Superior temporal gyrus (tissue), 1 donor: ENCODE data around the gene RPL13A.

Experiments used
- DNase-seq: peaks from one replicate; pipeline ENCODE4 v3.0.0-alpha.2; 2016; ENCODE audit errors: extremely low spot score

Gene RPL13A

DNA sequence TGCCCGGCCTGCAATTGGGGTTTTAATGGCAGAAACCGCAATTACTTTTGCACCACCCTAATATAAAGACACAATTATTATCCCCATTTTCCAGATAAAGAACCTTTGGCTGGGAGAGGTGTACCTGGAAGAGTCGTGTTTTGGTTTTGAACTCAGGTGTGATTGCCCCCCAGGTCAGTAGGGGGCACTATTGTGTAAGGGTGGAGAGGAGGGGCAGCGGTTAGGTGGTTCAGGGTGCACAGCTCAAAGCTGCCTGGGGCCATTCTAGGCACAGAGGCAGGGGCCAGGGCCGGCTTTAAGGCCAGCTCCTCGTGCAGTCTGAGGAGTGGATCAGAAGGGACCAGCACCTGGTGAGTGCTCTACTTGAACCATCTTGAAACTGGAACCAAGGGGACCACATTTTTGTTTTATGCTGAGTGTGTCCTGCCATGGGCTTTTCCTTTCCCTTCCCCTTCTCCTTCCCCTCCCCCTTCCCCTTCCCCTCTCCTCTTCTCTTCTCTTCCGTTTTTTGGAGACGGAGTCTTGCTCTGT lies 19.2 kb downstream of the RPL13A start:
- peak; percentile 46 for DNase-seq

- DNase-seq, result no peak
These were observed 20.5 kb downstream of the RPL13A start for GRCh38 chr19:49507803-49508494.

DNA sequence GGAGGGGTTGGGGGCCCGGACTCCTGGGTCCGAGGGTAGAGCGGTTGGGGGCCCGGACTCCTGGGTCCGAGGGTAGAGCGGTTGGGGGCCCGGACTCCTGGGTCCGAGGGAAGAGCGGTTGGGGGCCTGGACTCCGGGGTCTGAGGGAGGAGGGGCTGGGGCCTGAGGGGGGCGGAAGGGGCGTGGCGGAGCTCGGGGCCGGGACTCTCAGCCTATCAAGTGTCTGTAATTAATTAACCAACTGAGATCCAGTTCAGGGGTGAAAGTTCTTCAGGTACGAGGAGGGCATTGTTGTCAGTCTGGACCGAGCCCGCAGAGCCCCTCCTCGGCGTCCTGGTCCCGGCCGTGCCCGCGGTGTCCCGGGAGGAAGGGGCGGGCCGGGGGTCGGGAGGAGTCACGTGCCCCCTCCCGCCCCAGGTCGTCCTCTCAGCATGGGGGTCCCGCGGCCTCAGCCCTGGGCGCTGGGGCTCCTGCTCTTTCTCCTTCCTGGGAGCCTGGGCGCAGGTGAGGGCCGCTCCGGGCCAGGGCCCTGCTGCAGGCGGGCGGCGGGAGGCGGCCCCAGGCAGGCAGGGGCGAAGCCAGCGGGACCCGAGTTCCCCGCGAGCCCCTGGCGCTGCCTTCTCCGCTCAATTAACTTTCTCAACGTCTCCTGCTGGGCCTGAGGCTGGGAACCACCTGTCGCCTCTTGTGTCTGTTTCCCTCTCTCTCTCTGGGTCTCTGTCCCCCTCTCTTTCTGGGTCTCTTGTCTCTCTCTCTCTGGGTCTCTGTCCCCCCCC lies 25.8 kb downstream of the RPL13A start:
- DNase-seq, result no peak

DNA sequence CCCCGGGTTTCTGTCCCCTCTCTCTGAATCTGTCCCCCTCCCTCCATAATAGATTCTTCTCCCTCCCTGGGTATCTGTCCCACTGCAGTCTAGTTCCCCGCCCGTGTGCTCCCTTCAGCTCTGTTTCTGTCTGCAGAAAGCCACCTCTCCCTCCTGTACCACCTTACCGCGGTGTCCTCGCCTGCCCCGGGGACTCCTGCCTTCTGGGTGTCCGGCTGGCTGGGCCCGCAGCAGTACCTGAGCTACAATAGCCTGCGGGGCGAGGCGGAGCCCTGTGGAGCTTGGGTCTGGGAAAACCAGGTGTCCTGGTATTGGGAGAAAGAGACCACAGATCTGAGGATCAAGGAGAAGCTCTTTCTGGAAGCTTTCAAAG lies 26.3 kb downstream of the RPL13A start:
- DNase-seq, result no peak

DNA sequence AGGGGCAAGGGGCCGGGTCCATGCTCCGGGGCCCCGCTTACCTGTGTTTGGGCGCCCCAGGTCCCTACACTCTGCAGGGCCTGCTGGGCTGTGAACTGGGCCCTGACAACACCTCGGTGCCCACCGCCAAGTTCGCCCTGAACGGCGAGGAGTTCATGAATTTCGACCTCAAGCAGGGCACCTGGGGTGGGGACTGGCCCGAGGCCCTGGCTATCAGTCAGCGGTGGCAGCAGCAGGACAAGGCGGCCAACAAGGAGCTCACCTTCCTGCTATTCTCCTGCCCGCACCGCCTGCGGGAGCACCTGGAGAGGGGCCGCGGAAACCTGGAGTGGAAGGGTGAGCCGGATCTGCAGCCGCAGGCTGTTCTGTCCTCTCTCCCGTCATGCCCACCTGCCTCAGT lies 26.7 kb downstream of the RPL13A start:
- no peak for DNase-seq

DNA sequence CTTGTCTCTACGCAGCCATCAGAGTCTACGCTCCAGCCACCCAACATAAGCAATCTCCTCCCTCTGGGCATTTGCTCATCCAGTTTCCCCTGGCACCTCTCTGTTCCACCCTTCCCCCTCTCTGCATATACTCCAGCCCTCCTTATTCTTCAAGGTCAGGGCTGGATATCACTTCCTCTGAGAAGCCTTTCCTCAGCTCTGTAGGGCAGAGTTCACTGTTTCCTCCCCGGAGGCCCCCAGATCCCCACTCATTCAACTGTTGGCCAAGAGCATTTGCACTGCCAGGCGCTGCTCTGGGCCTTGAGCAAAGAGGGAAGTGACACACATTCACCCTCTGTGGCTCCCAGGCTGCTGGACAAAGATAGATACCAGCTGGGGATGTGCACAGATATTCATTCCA lies 28.4 kb downstream of the RPL13A start:
- no peak for DNase-seq

DNA sequence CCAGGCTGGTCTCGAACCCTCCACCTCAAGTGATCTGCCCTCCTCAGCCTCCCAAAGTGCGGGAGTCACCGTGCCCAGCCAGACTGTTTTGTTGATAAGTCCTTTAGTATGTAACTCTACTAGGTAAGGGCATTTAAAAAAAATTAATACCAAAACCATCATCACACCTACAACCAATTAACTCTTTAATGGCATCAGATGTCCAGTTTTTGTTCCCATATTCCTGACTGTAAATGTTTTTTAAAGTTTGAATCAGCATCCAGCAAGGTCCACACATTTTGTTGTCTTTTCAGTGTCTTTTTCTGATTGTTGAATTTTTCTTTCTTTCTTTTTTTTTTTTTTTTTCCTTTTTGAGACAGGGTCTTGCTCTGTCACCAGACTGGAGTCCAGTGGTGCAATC lies 30.6 kb downstream of the RPL13A start:
- no peak for DNase-seq

DNA sequence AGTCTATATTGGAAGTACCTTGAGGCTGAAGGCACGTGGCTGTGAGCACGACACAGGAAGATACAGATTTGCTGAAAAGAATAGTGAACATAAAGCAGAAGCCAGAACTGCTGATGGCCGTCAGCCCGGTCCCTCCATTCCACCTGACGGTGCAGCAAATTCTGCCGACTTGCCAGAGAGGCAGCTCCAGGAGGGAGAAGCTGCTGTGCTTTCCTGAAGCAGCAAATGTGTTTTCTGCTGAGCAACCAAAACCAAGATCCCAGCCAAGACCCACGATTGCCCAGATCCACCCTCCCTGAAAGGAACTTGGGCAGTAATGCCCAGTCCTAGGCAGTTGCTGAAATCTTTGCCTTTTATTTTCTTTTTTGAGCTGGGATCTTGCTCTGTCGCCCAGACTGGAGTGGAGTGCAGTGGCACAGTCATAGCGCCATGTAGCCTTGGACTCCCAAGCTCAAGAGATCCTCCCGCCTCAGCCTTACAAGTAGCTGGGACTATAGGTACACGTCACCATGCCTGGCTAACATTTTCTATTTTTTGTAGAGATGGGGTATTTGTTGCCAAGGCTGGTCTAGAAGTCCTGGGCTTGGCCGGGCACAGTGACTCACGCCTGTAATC lies 33.4 kb downstream of the RPL13A start:
- peak; percentile 28 for DNase-seq

DNA sequence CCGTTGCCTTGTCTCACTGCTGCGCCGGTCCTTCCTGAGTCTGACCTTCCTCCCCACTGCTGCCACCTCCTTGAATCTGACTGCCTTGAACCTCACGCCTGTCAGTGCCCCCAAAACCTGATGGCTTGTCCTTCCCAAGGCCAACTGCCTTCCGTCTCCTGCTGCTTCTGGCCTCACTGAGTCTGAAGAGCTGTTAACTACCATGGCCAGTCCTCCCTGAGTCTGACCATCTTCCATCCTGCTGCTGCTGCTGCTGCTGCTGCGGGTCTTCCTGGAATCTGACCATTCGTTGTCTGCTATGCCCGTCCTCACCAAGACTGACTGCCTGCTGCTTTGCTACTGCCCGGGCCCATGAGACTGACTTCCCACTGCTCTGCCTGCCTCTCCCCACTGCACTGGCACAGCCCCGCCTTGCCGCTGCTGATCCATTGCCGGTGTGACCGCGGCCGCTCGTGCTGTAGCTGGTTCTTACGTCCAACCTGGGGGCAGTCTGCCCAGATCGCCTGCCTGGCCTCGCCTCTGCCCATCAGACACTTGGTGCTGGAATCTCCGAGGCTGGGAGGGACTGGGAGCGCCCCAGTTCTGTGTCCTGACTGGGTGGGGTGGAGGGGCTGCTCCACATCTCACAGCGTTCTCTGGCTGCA lies 37.5 kb downstream of the RPL13A start:
- no peak for DNase-seq

DNA sequence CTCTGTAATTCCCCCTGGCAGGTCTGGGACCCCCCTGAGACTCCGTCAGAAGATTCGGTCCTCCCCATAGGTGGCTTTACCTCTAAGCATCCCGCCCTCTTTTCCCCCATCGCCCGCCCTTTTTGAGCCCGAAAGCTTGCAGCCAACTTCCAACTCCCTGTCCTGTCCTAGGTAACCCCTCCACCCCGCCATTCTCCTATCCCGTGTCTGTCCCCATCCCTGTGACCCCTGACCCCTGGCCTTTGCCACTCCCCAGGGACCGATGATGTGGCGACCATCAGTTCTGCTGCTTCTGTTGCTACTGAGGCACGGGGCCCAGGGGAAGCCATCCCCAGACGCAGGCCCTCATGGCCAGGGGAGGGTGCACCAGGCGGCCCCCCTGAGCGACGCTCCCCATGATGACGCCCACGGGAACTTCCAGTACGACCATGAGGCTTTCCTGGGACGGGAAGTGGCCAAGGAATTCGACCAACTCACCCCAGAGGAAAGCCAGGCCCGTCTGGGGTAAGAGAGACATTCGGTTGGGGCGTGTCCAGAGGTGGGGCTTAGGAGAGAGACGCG lies 40.9 kb downstream of the RPL13A start:
- no peak for DNase-seq

- DNase-seq, result no peak
These were observed 43.3 kb downstream of the RPL13A start for GRCh38 chr19:49530708-49531107.

GRCh38 chr19:49533551-49534488 lies 46.4 kb downstream of the RPL13A start:
- peak; percentile 42 for DNase-seq

DNA sequence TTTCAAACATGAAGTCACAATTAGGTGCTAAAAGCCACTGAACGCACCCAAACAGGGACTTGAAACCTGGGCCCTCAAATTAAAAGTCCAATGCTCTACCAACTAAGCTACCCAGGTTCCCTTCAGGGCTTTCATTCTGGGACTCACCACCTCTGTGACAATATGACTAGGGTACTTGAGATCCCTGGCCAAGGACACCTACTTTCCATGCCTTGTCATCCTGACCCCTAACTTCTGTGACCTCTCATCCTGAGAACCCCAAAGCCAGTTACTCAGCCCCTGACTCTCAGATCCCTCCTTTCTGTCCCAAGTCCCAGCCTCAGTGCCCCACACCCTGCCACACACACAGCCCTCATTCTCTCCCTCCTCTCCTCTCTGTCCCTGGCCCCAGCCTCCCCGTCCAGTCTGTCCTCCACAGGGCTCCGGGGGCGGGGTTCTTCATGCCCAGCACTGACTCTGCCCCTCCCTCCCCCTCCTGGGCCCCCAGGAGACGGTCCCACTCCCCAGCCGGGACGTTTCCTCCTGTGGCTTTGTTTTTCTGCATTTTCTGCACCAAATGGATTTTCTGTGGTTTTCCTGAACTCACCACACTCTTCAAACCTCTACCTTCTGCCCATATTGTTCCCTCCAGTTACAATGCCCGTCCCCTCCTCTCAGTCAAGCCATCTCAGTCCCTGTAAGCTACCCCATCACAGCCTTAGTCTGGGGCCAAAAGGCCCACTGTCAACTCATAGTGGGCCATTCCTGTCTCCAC lies 47.4 kb downstream of the RPL13A start:
- no peak for DNase-seq

DNA sequence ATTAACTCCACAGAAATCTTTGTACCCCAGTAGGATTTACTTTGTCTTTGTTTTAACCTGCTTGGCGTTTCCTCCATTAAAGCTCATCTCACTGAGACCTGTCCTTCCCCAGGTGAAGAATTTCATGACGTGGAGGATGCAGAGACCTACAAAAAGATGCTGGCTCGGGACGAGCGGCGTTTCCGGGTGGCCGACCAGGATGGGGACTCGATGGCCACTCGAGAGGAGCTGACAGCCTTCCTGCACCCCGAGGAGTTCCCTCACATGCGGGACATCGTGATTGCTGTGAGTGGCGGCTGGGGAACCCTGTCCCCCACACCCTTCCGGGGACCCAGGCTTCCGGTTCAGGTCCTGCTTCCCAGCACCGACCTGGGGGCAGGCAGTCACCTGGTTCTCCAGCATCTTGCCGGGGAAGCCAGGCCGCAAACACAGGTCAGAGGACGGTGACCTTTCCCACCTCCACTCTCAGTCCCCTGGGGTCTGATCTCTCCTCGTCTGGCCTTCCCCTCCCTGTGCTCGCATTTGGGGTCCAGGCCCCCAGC lies 49.6 kb downstream of the RPL13A start:
- no peak for DNase-seq

- no peak for DNase-seq
These were observed 51.2 kb downstream of the RPL13A start for GRCh38 chr19:49538643-49539042.

DNA sequence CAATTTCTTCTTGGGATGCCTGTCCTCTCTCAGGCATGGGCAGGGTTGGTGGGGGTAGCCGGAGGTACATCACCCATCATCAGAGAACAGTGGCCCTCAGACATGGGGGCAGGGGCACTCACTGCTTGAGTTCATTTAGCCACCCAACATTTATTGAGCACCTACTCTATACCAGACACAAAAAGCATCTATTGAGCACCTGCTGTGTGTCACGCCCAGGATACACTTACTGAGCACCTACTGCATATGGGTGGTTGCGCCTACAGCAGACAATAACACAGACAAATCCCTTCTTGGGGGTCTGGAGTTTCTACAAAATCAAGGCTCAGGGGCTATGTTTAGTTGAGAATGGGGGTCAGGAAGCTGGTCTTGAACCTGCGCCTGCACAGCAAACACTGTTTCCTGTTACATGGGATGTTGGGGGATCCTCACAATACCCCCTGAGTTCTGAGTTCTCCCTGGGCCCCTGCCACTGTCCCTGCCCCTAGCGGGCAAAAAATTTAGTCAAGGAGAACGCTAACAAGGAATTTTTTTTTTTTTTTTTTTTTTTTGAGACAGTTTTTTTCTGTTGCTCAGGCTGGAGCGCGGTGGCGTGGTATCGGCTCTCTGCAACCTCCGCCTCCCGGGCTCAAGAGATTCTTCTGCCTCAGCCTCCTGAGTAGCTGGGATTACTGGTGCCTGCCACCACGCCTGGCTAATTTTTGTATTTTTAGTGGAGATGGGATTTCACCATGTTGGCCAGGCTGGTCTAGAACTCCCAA lies 52.0 kb downstream of the RPL13A start:
- no peak for DNase-seq
